Osteocyte (in vitro differentiated cells): Measurements from ENCODE around the gene CLASP1. TPM values are rescaled to one million over a fixed set of nuclear protein-coding genes. Genes with fewer than 3 reads are reported as not detected.

Experiments
- DNase-seq: peaks from one replicate; pipeline ENCODE4 v3.0.0; 2021; ENCODE audit warnings: mixed read lengths; ENCODE audit not compliant: unreplicated experiment; ENCODE audit errors: extremely low spot score
- H3K27ac Mint-ChIP-seq: one replicate; pipeline ENCODE4 v1.8.0; 2021; ENCODE audit warnings: mild to moderate bottlenecking, mixed read lengths; ENCODE audit not compliant: unreplicated experiment
- H3K27me3 Mint-ChIP-seq: one replicate; pipeline ENCODE4 v1.8.0; 2021; ENCODE audit warnings: mixed read lengths; ENCODE audit not compliant: unreplicated experiment
- H3K36me3 Mint-ChIP-seq: one replicate; pipeline ENCODE4 v1.8.0; 2021; ENCODE audit warnings: mixed read lengths; ENCODE audit not compliant: unreplicated experiment
- H3K4me1 Mint-ChIP-seq: one replicate; pipeline ENCODE4 v1.8.0; 2021; ENCODE audit warnings: mixed read lengths; ENCODE audit not compliant: unreplicated experiment
- H3K4me3 Mint-ChIP-seq: one replicate; pipeline ENCODE4 v1.8.0; 2021; ENCODE audit warnings: mild to moderate bottlenecking, moderate library complexity, mixed read lengths; ENCODE audit not compliant: unreplicated experiment
- H3K9me3 Mint-ChIP-seq: one replicate; pipeline ENCODE4 v1.8.0; 2021; ENCODE audit warnings: mixed read lengths; ENCODE audit not compliant: unreplicated experiment
- total RNA-seq: library from RNA; stranded (reverse); gene quantifications from 2 replicates; pipeline ENCODE4 v1.2.1, GENCODE V29; 2021
- TF ChIP-seq, protein P1 (sequence below): fragments of 200-600 bp; sonication (generic); IDR thresholded peaks from 2 replicates; pipeline ENCODE4 v1.5.0; 2021; ENCODE audit warnings: antibody characterized with exemption, mild to moderate bottlenecking, moderate library complexity

Gene CLASP1
- total RNA-seq, 1 donor from 2014 or later = 59.9 TPM

DNA sequence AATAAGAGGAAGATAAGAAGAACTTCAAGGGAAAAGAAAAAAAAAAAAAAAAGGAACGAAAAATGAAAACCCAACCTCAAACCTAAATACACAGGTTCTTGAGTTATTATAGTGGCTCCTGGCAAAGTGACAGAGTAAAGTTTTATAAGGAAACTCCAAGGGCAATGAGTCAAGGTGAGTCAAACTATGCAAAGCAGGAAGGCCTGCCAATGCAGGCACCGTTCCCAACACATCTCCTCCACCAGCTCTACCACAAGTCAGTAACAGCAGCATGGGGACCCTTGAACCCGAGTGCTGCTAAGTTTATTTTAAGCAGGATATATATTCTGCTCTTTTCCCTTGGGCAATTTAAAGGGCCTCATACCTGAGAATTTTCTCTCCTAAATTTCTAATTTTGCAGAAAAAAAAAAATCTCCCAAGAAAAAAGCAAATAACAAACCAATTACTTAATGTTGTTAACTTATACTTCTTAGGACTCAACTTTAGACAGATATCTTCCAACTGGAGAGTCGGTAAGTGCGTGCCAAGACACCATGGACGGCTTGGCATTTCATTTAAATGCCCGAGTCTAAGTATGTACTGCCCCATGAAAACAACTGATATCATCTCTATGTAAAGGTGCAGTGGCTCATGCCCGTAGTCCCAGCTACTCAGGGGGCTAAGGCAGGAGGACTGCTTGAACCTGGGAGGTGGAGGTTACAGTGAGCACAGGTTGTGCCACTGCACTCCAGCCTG lies 288.5 kb downstream of the CLASP1 start:
- TF ChIP-seq, protein P1, sequence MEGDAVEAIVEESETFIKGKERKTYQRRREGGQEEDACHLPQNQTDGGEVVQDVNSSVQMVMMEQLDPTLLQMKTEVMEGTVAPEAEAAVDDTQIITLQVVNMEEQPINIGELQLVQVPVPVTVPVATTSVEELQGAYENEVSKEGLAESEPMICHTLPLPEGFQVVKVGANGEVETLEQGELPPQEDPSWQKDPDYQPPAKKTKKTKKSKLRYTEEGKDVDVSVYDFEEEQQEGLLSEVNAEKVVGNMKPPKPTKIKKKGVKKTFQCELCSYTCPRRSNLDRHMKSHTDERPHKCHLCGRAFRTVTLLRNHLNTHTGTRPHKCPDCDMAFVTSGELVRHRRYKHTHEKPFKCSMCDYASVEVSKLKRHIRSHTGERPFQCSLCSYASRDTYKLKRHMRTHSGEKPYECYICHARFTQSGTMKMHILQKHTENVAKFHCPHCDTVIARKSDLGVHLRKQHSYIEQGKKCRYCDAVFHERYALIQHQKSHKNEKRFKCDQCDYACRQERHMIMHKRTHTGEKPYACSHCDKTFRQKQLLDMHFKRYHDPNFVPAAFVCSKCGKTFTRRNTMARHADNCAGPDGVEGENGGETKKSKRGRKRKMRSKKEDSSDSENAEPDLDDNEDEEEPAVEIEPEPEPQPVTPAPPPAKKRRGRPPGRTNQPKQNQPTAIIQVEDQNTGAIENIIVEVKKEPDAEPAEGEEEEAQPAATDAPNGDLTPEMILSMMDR = no peak
- DNase-seq = no peak
- Mint-ChIP-seq H3K4me3 (no peak overlapping the region), H3K27ac (no peak overlapping the region), H3K9me3 (no peaks in the 10 kb centered on the region), H3K27me3 (no peaks in the 10 kb centered on the region), H3K36me3 (peaks cover 39% of the 10 kb centered on the region), H3K4me1 (peaks cover 5% of the 10 kb centered on the region)

DNA sequence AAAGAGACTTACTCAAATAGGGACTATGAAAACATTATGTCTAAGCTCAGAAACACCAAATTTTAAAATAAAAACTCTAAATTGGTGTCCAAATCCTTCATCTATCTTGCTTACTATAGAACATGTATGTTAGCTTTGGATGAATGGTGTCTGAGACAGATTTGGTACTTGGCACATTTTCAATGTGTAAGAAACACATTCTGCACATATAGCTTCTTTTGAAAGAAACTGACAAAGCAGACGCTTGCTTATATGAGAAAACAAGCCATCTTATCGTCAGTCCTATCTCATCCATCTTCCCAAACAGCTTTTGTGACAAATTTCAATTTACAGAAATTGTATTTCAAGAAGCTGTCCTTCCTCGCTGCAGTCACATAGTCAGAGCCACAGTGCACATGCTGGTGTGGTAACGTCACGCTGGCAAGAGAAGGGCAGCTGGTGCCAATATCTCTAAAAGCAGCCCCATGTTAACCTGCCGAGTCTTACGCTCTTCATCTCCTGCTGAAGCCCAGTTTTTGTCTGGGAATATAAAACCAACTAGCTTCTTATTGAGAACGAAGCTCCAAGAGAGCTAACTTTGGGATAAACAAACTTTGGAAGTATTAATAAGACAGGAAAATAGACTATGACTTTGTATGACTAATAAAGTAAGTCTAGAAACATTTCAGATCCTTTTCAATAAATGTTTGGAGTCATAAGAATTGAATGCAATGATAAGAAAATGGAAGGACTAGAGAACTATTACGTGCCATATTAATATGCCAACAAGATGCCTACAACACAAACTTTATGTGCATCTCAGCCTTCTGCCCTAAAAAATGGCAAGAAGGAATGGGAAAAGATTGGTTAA lies 289.3 kb downstream of the CLASP1 start:
- TF ChIP-seq, protein P1 = no peak
- H3K27ac Mint-ChIP-seq = no peak overlapping the region
- H3K4me1 Mint-ChIP-seq = peaks cover 8% of the 10 kb centered on the region
- DNase-seq = no peak
- peaks cover 40% of the 10 kb centered on the region for H3K36me3 Mint-ChIP-seq
- H3K4me3 Mint-ChIP-seq = no peak overlapping the region
- no peaks in the 10 kb centered on the region for H3K9me3 Mint-ChIP-seq
- H3K27me3 Mint-ChIP-seq = no peaks in the 10 kb centered on the region

DNA sequence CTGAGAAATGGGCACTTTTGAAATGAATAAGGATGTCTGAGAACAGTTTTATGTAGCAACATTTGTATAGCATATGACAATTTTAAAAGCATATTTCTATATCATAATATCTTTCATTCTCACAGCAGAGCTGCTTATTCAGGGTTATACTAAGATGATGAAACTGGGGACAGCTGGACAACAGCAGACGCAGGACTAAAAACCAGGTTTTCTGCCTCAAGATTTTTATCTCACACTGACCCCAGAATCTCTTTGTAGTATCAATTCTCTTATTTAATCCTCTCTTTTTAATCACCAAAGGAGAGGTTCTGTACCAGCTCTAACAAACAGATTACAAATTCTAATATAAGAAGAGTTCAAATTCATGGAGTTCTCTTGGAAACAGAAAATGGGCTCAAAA lies 290.1 kb downstream of the CLASP1 start:
- no peaks in the 10 kb centered on the region for H3K27me3 Mint-ChIP-seq
- TF ChIP-seq, protein P1 = no peak
- peaks cover 7% of the 10 kb centered on the region for H3K4me1 Mint-ChIP-seq
- no peak overlapping the region for H3K27ac Mint-ChIP-seq
- no peak overlapping the region for H3K4me3 Mint-ChIP-seq
- DNase-seq = no peak
- peaks cover 37% of the 10 kb centered on the region for H3K36me3 Mint-ChIP-seq
- H3K9me3 Mint-ChIP-seq = no peaks in the 10 kb centered on the region

GRCh38 chr2:121358291-121358690 lies 291.0 kb downstream of the CLASP1 start:
- H3K4me3 Mint-ChIP-seq = no peak overlapping the region
- DNase-seq = no peak
- H3K9me3 Mint-ChIP-seq = no peaks in the 10 kb centered on the region
- no peaks in the 10 kb centered on the region for H3K27me3 Mint-ChIP-seq
- TF ChIP-seq, protein P1 = no peak
- H3K27ac Mint-ChIP-seq = no peak overlapping the region
- H3K36me3 Mint-ChIP-seq = peaks cover 41% of the 10 kb centered on the region
- peaks cover 3% of the 10 kb centered on the region for H3K4me1 Mint-ChIP-seq

GRCh38 chr2:121356058-121356640 lies 293.1 kb downstream of the CLASP1 start:
- H3K27me3 Mint-ChIP-seq = no peaks in the 10 kb centered on the region
- no peak overlapping the region for H3K4me3 Mint-ChIP-seq
- TF ChIP-seq, protein P1 = peak; percentile 76
- peaks cover 31% of the 10 kb centered on the region for H3K36me3 Mint-ChIP-seq
- H3K27ac Mint-ChIP-seq = no peak overlapping the region
- H3K4me1 Mint-ChIP-seq = peaks cover 3% of the 10 kb centered on the region
- H3K9me3 Mint-ChIP-seq = no peaks in the 10 kb centered on the region
- DNase-seq = no peak
